Occipital lobe (tissue), 2 donors: ENCODE results near the gene ADAMTS17. TPM values are rescaled to one million over a fixed set of nuclear protein-coding genes. Genes with fewer than 3 reads are reported as not detected.

Experiments
- DNase-seq: peaks from one replicate; lab custom pipeline; 2025; lab: John Stamatoyannopoulos, UW
- total RNA-seq: library from RNA; depleted of rRNA; stranded (reverse); fragments of >200 nt; gene quantifications from one replicate; pipeline ENCODE4 v1.2.3, GENCODE V29; 2014

Gene ADAMTS17
- total RNA-seq, 1 donor from 2014 or later: 5.1 TPM

GRCh38 chr15:100112061-100112420, 229.7 kb downstream of the ADAMTS17 start:
- no peak for DNase-seq

- DNase-seq: no peak
Measured at GRCh38 chr15:100111125-100112060, 230.4 kb downstream of the ADAMTS17 start.

GRCh38 chr15:100109486-100110035, 232.2 kb downstream of the ADAMTS17 start:
- no peak for DNase-seq

GRCh38 chr15:100108846-100109245, 232.9 kb downstream of the ADAMTS17 start:
- no peak for DNase-seq

GRCh38 chr15:100108346-100108745, 233.4 kb downstream of the ADAMTS17 start:
- DNase-seq: no peak

- no peak for DNase-seq
Measured at GRCh38 chr15:100107606-100108225, 234.1 kb downstream of the ADAMTS17 start.

- DNase-seq: no peak
Measured at GRCh38 chr15:100107151-100107550, 234.6 kb downstream of the ADAMTS17 start.

GRCh38 chr15:100106732-100107131, 235.0 kb downstream of the ADAMTS17 start:
- no peak for DNase-seq

- DNase-seq: no peak
Measured at GRCh38 chr15:100105101-100105500, 236.7 kb downstream of the ADAMTS17 start.

- no peak for DNase-seq
Measured at GRCh38 chr15:100104245-100104644, 237.5 kb downstream of the ADAMTS17 start.

GRCh38 chr15:100103828-100104227, 237.9 kb downstream of the ADAMTS17 start:
- no peak for DNase-seq

- DNase-seq: no peak
Measured at GRCh38 chr15:100101426-100102089, 240.2 kb downstream of the ADAMTS17 start.

GRCh38 chr15:100100926-100101325, 240.8 kb downstream of the ADAMTS17 start:
- no peak for DNase-seq

GRCh38 chr15:100099976-100100375, 241.8 kb downstream of the ADAMTS17 start:
- DNase-seq: no peak

- DNase-seq: no peak
Measured at GRCh38 chr15:100098705-100099104, 243.1 kb downstream of the ADAMTS17 start.

- no peak for DNase-seq
Measured at GRCh38 chr15:100097342-100098127, 244.2 kb downstream of the ADAMTS17 start.

GRCh38 chr15:100096700-100097099, 245.1 kb downstream of the ADAMTS17 start:
- DNase-seq: no peak

GRCh38 chr15:100096248-100096600, 245.6 kb downstream of the ADAMTS17 start:
- DNase-seq: no peak

GRCh38 chr15:100095541-100096247, 246.1 kb downstream of the ADAMTS17 start:
- DNase-seq: no peak

- DNase-seq: no peak
Measured at GRCh38 chr15:100094127-100094510, 247.7 kb downstream of the ADAMTS17 start.
